GM21360 (cell line): Measurements from ENCODE around the gene DNAJB5.
"Not testable (repeated sequence)": the region's sequence is repeated elsewhere in the genome, so short reads cannot be mapped to it uniquely, and the experiment has no call there.

Experiments used
- ATAC-seq: cut with Tn5 transposase; IDR thresholded peaks from one replicate; pipeline ENCODE4 v1.9.1; 2021; ENCODE audit warnings: mild to moderate bottlenecking, moderate library complexity; ENCODE audit not compliant: unreplicated experiment

The DNAJB5 gene

GRCh38 chr9:34989003-34989945 lies at the start of gene DNAJB5:
DNAJB5 (plus strand) TSS chr9:34989745; CDS start chr9:34990631, 886 bp downstream.
- peak; percentile 81 for ATAC-seq

- ATAC-seq, result not testable (repeated sequence)
These were observed 49.6 kb upstream of the DNAJB5 start for GRCh38 chr9:34939989-34940388.

- no peak for ATAC-seq
These were observed 41.1 kb upstream of the DNAJB5 start for GRCh38 chr9:34948451-34948850.

- no peak for ATAC-seq
These were observed 35.3 kb upstream of the DNAJB5 start for GRCh38 chr9:34954225-34954624.

- not testable (repeated sequence) for ATAC-seq
These were observed 33.5 kb upstream of the DNAJB5 start for GRCh38 chr9:34956066-34956465.

- no peak for ATAC-seq
These were observed 32.9 kb upstream of the DNAJB5 start for GRCh38 chr9:34956648-34957047.

- no peak for ATAC-seq
These were observed 31.8 kb upstream of the DNAJB5 start, which contains the start of gene PHF24 for GRCh38 chr9:34957492-34958410. PHF24 (plus strand) TSS chr9:34958285; CDS start chr9:34971299, 13,014 bp downstream.

- no peak for ATAC-seq
These were observed 31.0 kb upstream of the DNAJB5 start for GRCh38 chr9:34958411-34958982.

- ATAC-seq, result no peak
These were observed 30.1 kb upstream of the DNAJB5 start for GRCh38 chr9:34959461-34959860.

GRCh38 chr9:34961574-34962490 lies 27.7 kb upstream of the DNAJB5 start:
- ATAC-seq, result no peak

- ATAC-seq, result no peak
These were observed 27.0 kb upstream of the DNAJB5 start for GRCh38 chr9:34962546-34962945.

GRCh38 chr9:34963552-34963951 lies 26.0 kb upstream of the DNAJB5 start:
- no peak for ATAC-seq

GRCh38 chr9:34964458-34964857 lies 25.1 kb upstream of the DNAJB5 start:
- no peak for ATAC-seq

- no peak for ATAC-seq
These were observed 18.3 kb upstream of the DNAJB5 start for GRCh38 chr9:34971146-34971811.

- no peak for ATAC-seq
These were observed 14.9 kb upstream of the DNAJB5 start for GRCh38 chr9:34974664-34975063.

GRCh38 chr9:34976441-34976840 lies 13.1 kb upstream of the DNAJB5 start:
- ATAC-seq, result no peak

GRCh38 chr9:34976992-34977391 lies 12.6 kb upstream of the DNAJB5 start:
- ATAC-seq, result no peak

- no peak for ATAC-seq
These were observed 9.3 kb upstream of the DNAJB5 start for GRCh38 chr9:34980181-34980761.

GRCh38 chr9:34982361-34982760 lies 7.2 kb upstream of the DNAJB5 start:
- no peak for ATAC-seq
